IMR-90 (cell line): Measurements from ENCODE around the gene FAXC. TPM values are rescaled to one million over a fixed set of nuclear protein-coding genes. Genes with fewer than 3 reads are reported as not detected.

ENCODE experiments used
- ATAC-seq: fragments of 200-7000 bp; cut with Tn5 transposase; 2 replicates; pipeline ENCODE4 v1.9.1; 2020; ENCODE audit warnings: low read depth, mild to moderate bottlenecking, moderate library complexity
- BruUV-seq: library from RNA; stranded (reverse); fragments of 400-500 nt; replicated peaks from 2 replicates; lab custom pipeline; 2021; lab: Mats Ljungman, UMichigan
- CTCF ChIA-PET: fragments of 300-600 bp; formaldehyde crosslinking; extraction: SDS; loops from one replicate; lab custom pipeline; 2021; ENCODE audit warnings: antibody characterized with exemption; lab: Yijun Ruan, JAX
- POLR2A ChIA-PET: fragments of 300-600 bp; sonication (Branson Sonifier 250); formaldehyde crosslinking; loops from one replicate; lab custom pipeline; 2022; ENCODE audit warnings: antibody characterized with exemption; ENCODE audit not compliant: unreplicated experiment; lab: Charles Lee
- DNase-seq: peaks from one replicate; pipeline ENCODE4 v3.0.0; 2013
- H2AFZ ChIP-seq: replicated peaks from 2 replicates; pipeline ENCODE3; 2013; ENCODE audit warnings: low read length, mild to moderate bottlenecking; ENCODE audit not compliant: poor library complexity
- H2AK5ac ChIP-seq: 2 replicates; pipeline ENCODE4 v1.6.1; 2013; ENCODE audit warnings: low read depth, low read length, inconsistent platforms
- H2AK9ac ChIP-seq: replicated peaks from 2 replicates; pipeline ENCODE3; 2013; ENCODE audit warnings: mild to moderate bottlenecking, low read depth, low read length, moderate library complexity; ENCODE audit not compliant: poor library complexity
- H2BK120ac ChIP-seq: 2 replicates; pipeline ENCODE4 v1.6.1; 2013; ENCODE audit warnings: low read depth, low read length, inconsistent platforms
- H2BK15ac ChIP-seq: 3 replicates; pipeline ENCODE4 v1.6.1; 2013; ENCODE audit warnings: low read depth, low read length, inconsistent platforms
- H2BK20ac ChIP-seq: 2 replicates; pipeline ENCODE4 v1.6.1; 2013; ENCODE audit warnings: low read depth, mild to moderate bottlenecking, inconsistent platforms, low read length, moderate library complexity
- H2BK5ac ChIP-seq: 2 replicates; pipeline ENCODE4 v1.6.1; 2013; ENCODE audit warnings: mild to moderate bottlenecking, low read depth, low read length, inconsistent platforms; ENCODE audit not compliant: poor library complexity, severe bottlenecking
- H3K14ac ChIP-seq: replicated peaks from 2 replicates; pipeline ENCODE4 v1.6.1; 2013; ENCODE audit warnings: low read depth, low read length, inconsistent platforms
- H3K18ac ChIP-seq: 2 replicates; pipeline ENCODE4 v1.6.1; 2013; ENCODE audit warnings: low read depth, low read length, control low read depth
- H3K23ac ChIP-seq: 2 replicates; pipeline ENCODE4 v1.6.1; 2013; ENCODE audit warnings: low read depth, low read length, inconsistent platforms
- H3K27ac ChIP-seq: 2 replicates; pipeline ENCODE4 v1.5.1; 2013; ENCODE audit warnings: mild to moderate bottlenecking, control low read depth, low read length; ENCODE audit not compliant: insufficient read depth
- H3K27me3 ChIP-seq: 2 replicates; pipeline ENCODE4 v1.6.1; 2013; ENCODE audit warnings: low read length; ENCODE audit not compliant: control insufficient read depth, insufficient read depth
- H3K36me3 ChIP-seq: 2 replicates; pipeline ENCODE4 v1.6.1; 2013; ENCODE audit warnings: low read length, mixed read lengths; ENCODE audit not compliant: control insufficient read depth, insufficient read depth
- H3K4ac ChIP-seq: 2 replicates; pipeline ENCODE4 v1.6.1; 2013; ENCODE audit warnings: low read depth, low read length, inconsistent platforms
- H3K4me1 ChIP-seq: 2 replicates; pipeline ENCODE4 v1.6.1; 2013; ENCODE audit warnings: low read length, mixed read lengths; ENCODE audit not compliant: control insufficient read depth, insufficient read depth
- H3K4me2 ChIP-seq: 2 replicates; pipeline ENCODE4 v1.6.1; 2013; ENCODE audit warnings: low read depth, mild to moderate bottlenecking, control low read depth, low read length, moderate library complexity
- H3K4me3 ChIP-seq: 2 replicates; pipeline ENCODE4 v1.5.1; 2013; ENCODE audit warnings: low read depth, mild to moderate bottlenecking, control low read depth, low read length, moderate library complexity; ENCODE audit not compliant: insufficient read depth
- H3K56ac ChIP-seq: 2 replicates; pipeline ENCODE4 v1.6.1; 2013; ENCODE audit warnings: low read length, inconsistent platforms; ENCODE audit not compliant: insufficient read depth; ENCODE audit errors: extremely low read depth
- H3K79me1 ChIP-seq, 2 experiments: 2 replicates each; pipeline ENCODE4 v1.6.1; 2013; ENCODE audit warnings: low read length in 2 of 2, inconsistent platforms in 1 of 2, low read depth in 1 of 2
- H3K9ac ChIP-seq: 2 replicates; pipeline ENCODE4 v1.6.1; 2013; ENCODE audit warnings: low read depth, low read length, control low read depth
- H3K9me1 ChIP-seq: 2 replicates; pipeline ENCODE4 v1.6.1; 2013; ENCODE audit warnings: low read length, inconsistent platforms; ENCODE audit not compliant: insufficient read depth
- H3K9me3 ChIP-seq: 2 replicates; pipeline ENCODE4 v1.6.1; 2013; ENCODE audit warnings: low read length; ENCODE audit not compliant: control insufficient read depth, insufficient read depth
- H4K20me1 ChIP-seq: 2 replicates; pipeline ENCODE4 v1.6.1; 2013; ENCODE audit warnings: low read length, inconsistent platforms; ENCODE audit not compliant: insufficient read depth
- H4K5ac ChIP-seq: 2 replicates; pipeline ENCODE4 v1.6.1; 2013; ENCODE audit warnings: mild to moderate bottlenecking, low read depth, low read length, control low read depth
- H4K8ac ChIP-seq, 2 experiments: 2 replicates each; pipeline ENCODE4 v1.6.1; 2013; ENCODE audit warnings: low read depth in 2 of 2, low read length in 2 of 2, control low read depth in 1 of 2, inconsistent platforms in 1 of 2
- H4K91ac ChIP-seq: 2 replicates; pipeline ENCODE4 v1.6.1; 2013; ENCODE audit warnings: low read depth, low read length, inconsistent platforms; ENCODE audit not compliant: insufficient read depth
- BHLHE40 ChIP-seq: fragments of 150-350 bp; IDR thresholded peaks from 2 replicates; pipeline ENCODE4 v1.6.1; 2016; ENCODE audit warnings: mild to moderate bottlenecking, low read depth, low read length
- CEBPB ChIP-seq: IDR thresholded peaks from 2 replicates; pipeline ENCODE4 v1.6.1; 2012; ENCODE audit warnings: low read depth, low read length, improper control_type of control experiment
- CHD1 ChIP-seq: IDR thresholded peaks from 2 replicates; pipeline ENCODE4 v1.6.1; 2012; ENCODE audit warnings: low read depth, low read length, improper control_type of control experiment
- ELK1 ChIP-seq: fragments of 150-350 bp; IDR thresholded peaks from 2 replicates; pipeline ENCODE4 v1.6.1; 2016; ENCODE audit warnings: low read depth, mild to moderate bottlenecking, low read length, moderate library complexity, borderline replicate concordance
- FOS ChIP-seq: fragments of 150-350 bp; IDR thresholded peaks from 2 replicates; pipeline ENCODE4 v1.6.1; 2016; ENCODE audit warnings: low read depth, low read length
- MAFK ChIP-seq: IDR thresholded peaks from 2 replicates; pipeline ENCODE4 v1.6.1; 2012; ENCODE audit warnings: low read depth, low read length, improper control_type of control experiment
- MAZ ChIP-seq: IDR thresholded peaks from 2 replicates; pipeline ENCODE4 v1.6.1; 2012; ENCODE audit warnings: low read depth, mild to moderate bottlenecking, low read length, improper control_type of control experiment, moderate library complexity, borderline replicate concordance
- MXI1 ChIP-seq: IDR thresholded peaks from 2 replicates; pipeline ENCODE4 v1.6.1; 2012; ENCODE audit warnings: low read depth, mild to moderate bottlenecking, low read length, moderate library complexity, borderline replicate concordance
- NFE2L2 ChIP-seq: fragments of 150-350 bp; IDR thresholded peaks from 2 replicates; pipeline ENCODE4 v1.6.1; 2016; ENCODE audit warnings: low read depth, mild to moderate bottlenecking, low read length
- POLR2A ChIP-seq: IDR thresholded peaks from 2 replicates; pipeline ENCODE4 v1.6.1; 2012; ENCODE audit warnings: mild to moderate bottlenecking, low read depth, low read length
- RAD21 ChIP-seq: IDR thresholded peaks from 2 replicates; pipeline ENCODE4 v1.6.1; 2012; ENCODE audit warnings: low read length, improper control_type of control experiment
- RCOR1 ChIP-seq: IDR thresholded peaks from 2 replicates; pipeline ENCODE4 v1.6.1; 2012; ENCODE audit warnings: mild to moderate bottlenecking, low read length, improper control_type of control experiment; ENCODE audit not compliant: insufficient replicate concordance
- RFX5 ChIP-seq: IDR thresholded peaks from 2 replicates; pipeline ENCODE4 v1.8.0; 2012; ENCODE audit warnings: low read depth, mild to moderate bottlenecking, low read length, moderate library complexity
- SMC3 ChIP-seq: fragments of 150-350 bp; IDR thresholded peaks from 2 replicates; pipeline ENCODE4 v1.6.1; 2016; ENCODE audit warnings: low read depth, mild to moderate bottlenecking, antibody characterized with exemption, low read length, moderate library complexity
- USF2 ChIP-seq: fragments of 150-350 bp; IDR thresholded peaks from 2 replicates; pipeline ENCODE4 v1.6.1; 2017; ENCODE audit warnings: mild to moderate bottlenecking, antibody characterized with exemption, low read length, low read depth
- dilution Hi-C: fragments of 300-500 bp; cut with HindIII; formaldehyde crosslinking; loops from one replicate; pipeline ENCODE4 v1.14.3; 2018; ENCODE audit warnings: low sequenced_read_pairs; ENCODE audit not compliant: unreplicated experiment
- in situ Hi-C: fragments of 300-500 bp; cut with MboI; formaldehyde crosslinking; loops from 3 replicates; pipeline ENCODE4 v1.14.3; 2019; ENCODE audit warnings: low sequenced_read_pairs, inconsistent platforms, mixed read lengths
- intact Hi-C: fragments of 100-400 bp; cut with micrococcal nuclease; formaldehyde crosslinking; loops from 2 replicates; pipeline ENCODE4 v1.10.0; 2022
- polyA plus RNA-seq, 3 experiments: library from polyadenylated mRNA; depleted of rRNA; stranded (reverse); fragments of >200 nt; gene quantifications; 2 replicates each; pipeline ENCODE4 v1.2.3, GENCODE V29; 2012; ENCODE audit warnings: low replicate concordance in 1 of 3
- total RNA-seq: library from RNA; depleted of rRNA; stranded (reverse); fragments of >200 nt; gene quantifications from 2 replicates; pipeline ENCODE4 v1.2.3, GENCODE V29; 2012

FAXC gene
- total and polyA plus RNA-seq, 2 of the 4 experiments (the other 2 are of a cell fraction): 1.1 to 2.7 TPM

- Histone ChIP-seq H2AK5ac (no peak overlapping the region), H3K27ac (no peak overlapping the region), H4K5ac (no peak overlapping the region), H3K4me1 (no peaks in the 10 kb centered on the region), H3K9me3 (no peaks in the 10 kb centered on the region), H2BK120ac (no peak overlapping the region), H2AFZ (no peak overlapping the region), H4K91ac (no peak overlapping the region), H2BK15ac (no peak overlapping the region), H3K79me1 (no peaks in the 10 kb centered on the region), H3K9me1 (no peaks in the 10 kb centered on the region), H3K4me3 (no peak overlapping the region), H2BK5ac (no peak overlapping the region), H3K4me2 (no peak overlapping the region), H4K8ac (no peak overlapping the region), H3K27me3 (no peaks in the 10 kb centered on the region), H3K14ac (no peak overlapping the region), H3K9ac (no peak overlapping the region), H4K20me1 (no peaks in the 10 kb centered on the region), H2AK9ac (no peak overlapping the region), H3K4ac (no peak overlapping the region), H3K18ac (no peak overlapping the region), H3K56ac (no peak overlapping the region), H3K36me3 (no peaks in the 10 kb centered on the region), H3K23ac (no peak overlapping the region), H2BK20ac (no peak overlapping the region)
- intact Hi-C loops: no loop called here
- BruUV-seq: no TSS peak
- POLR2A ChIA-PET: no interaction called here
- DNase-seq: no peak
- no peak for ATAC-seq
- TF ChIP-seq POLR2A (no peak), ELK1 (no peak), USF2 (no peak), RFX5 (no peak), MAZ (no peak), CEBPB (no peak), BHLHE40 (no peak), MXI1 (no peak), FOS (no peak), MAFK (no peak), RCOR1 (no peak), NFE2L2 (no peak), SMC3 (no peak), CHD1 (no peak), RAD21 (no peak)
- dilution Hi-C loops: no loop called here
- CTCF ChIA-PET: interaction anchor here (0.8 to 1.2 kb wide), 2 partner anchors 9 to 10 kb away, joined by 4 to 6 read pairs; no protein-coding TSS in a partner anchor
- in situ Hi-C loops: no loop called here
These were observed 24.5 kb downstream of the FAXC start for GRCh38 chr6:99324996-99325395.
